KMS-11 (cell line): ENCODE results near the gene SORCS1.

Source experiments
- H2AFZ ChIP-seq: fragments of 200-600 bp; sonication (generic); 2 replicates; pipeline ENCODE4 v1.6.1; 2016; ENCODE audit warnings: antibody characterized with exemption, mixed run types, low read depth
- H3K27ac ChIP-seq: fragments of 200-600 bp; sonication (generic); 2 replicates; pipeline ENCODE4 v1.6.1; 2016; ENCODE audit warnings: mild to moderate bottlenecking, mixed run types
- H3K27me3 ChIP-seq: fragments of 200-600 bp; sonication (generic); 2 replicates; pipeline ENCODE4 v1.6.1; 2017; ENCODE audit warnings: mild to moderate bottlenecking, low read depth, mixed run types, moderate library complexity; ENCODE audit not compliant: insufficient read depth
- H3K36me3 ChIP-seq: fragments of 200-600 bp; sonication (generic); 2 replicates; pipeline ENCODE4 v1.6.1; 2017; ENCODE audit warnings: mild to moderate bottlenecking, mixed run types; ENCODE audit not compliant: insufficient read depth
- H3K4me1 ChIP-seq: fragments of 200-600 bp; sonication (generic); 2 replicates; pipeline ENCODE4 v1.6.1; 2016; ENCODE audit warnings: mild to moderate bottlenecking, low read depth, mixed run types; ENCODE audit not compliant: poor library complexity, severe bottlenecking
- H3K4me2 ChIP-seq: fragments of 200-600 bp; sonication (generic); 2 replicates; pipeline ENCODE4 v1.7.0; 2016; ENCODE audit warnings: mild to moderate bottlenecking, mixed run types
- H3K4me3 ChIP-seq: fragments of 200-600 bp; sonication (generic); IDR thresholded peaks from 2 replicates; pipeline ENCODE4 v1.6.1; 2017; ENCODE audit warnings: low read depth, low read length, mixed read lengths; ENCODE audit not compliant: insufficient read depth
- H3K79me2 ChIP-seq: fragments of 200-600 bp; sonication (generic); 2 replicates; pipeline ENCODE4 v1.6.1; 2016; ENCODE audit warnings: low read depth, mixed run types; ENCODE audit not compliant: insufficient read depth
- H3K9ac ChIP-seq: fragments of 200-600 bp; sonication (generic); 2 replicates; pipeline ENCODE4 v1.6.1; 2016; ENCODE audit warnings: mild to moderate bottlenecking, mixed run types
- H4K20me1 ChIP-seq: fragments of 200-600 bp; sonication (generic); 2 replicates; pipeline ENCODE4 v1.6.1; 2016; ENCODE audit warnings: mild to moderate bottlenecking, mixed run types; ENCODE audit not compliant: insufficient read depth
- TF ChIP-seq, protein P1 (sequence below): fragments of 200-600 bp; sonication (generic); conservative IDR thresholded peaks from 2 replicates; pipeline ENCODE4 v1.6.1; 2017; ENCODE audit warnings: low read depth, mild to moderate bottlenecking, antibody characterized with exemption, low read length, moderate library complexity, mixed read lengths

Gene SORCS1

GRCh38 chr10:106619346-106619745, 545.2 kb downstream of the SORCS1 start:
- H3K27ac ChIP-seq, result no peak overlapping the region
- H4K20me1 ChIP-seq, result no peaks in the 10 kb centered on the region
- no peak overlapping the region for H2AFZ ChIP-seq
- H3K4me3 ChIP-seq, result no peak overlapping the region
- TF ChIP-seq, protein P1, sequence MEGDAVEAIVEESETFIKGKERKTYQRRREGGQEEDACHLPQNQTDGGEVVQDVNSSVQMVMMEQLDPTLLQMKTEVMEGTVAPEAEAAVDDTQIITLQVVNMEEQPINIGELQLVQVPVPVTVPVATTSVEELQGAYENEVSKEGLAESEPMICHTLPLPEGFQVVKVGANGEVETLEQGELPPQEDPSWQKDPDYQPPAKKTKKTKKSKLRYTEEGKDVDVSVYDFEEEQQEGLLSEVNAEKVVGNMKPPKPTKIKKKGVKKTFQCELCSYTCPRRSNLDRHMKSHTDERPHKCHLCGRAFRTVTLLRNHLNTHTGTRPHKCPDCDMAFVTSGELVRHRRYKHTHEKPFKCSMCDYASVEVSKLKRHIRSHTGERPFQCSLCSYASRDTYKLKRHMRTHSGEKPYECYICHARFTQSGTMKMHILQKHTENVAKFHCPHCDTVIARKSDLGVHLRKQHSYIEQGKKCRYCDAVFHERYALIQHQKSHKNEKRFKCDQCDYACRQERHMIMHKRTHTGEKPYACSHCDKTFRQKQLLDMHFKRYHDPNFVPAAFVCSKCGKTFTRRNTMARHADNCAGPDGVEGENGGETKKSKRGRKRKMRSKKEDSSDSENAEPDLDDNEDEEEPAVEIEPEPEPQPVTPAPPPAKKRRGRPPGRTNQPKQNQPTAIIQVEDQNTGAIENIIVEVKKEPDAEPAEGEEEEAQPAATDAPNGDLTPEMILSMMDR, result no peak
- no peaks in the 10 kb centered on the region for H3K36me3 ChIP-seq
- H3K27me3 ChIP-seq, result no peaks in the 10 kb centered on the region
- no peaks in the 10 kb centered on the region for H3K4me1 ChIP-seq
- no peaks in the 10 kb centered on the region for H3K79me2 ChIP-seq
- H3K4me2 ChIP-seq, result no peak overlapping the region
- H3K9ac ChIP-seq, result no peak overlapping the region

DNA sequence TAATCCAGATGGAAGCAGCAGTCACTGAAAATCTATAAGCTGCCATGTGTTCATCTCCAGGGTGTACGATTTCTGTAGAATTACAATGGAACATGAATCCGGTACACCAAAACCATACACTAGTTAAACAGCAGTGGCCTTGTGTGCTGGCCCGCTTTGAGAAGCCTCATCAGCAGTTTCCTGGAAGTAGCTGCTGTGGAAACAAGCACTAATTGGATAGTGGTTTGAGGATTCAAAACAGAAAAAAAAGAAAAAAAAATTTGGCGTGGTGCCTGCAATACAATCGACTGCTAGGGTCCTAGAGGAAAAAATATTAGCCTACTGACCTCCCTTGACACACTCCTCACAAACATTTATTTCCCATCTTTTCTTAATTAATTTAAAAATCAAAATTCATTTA, 545.9 kb downstream of the SORCS1 start:
- H3K27ac ChIP-seq, result no peak overlapping the region
- no peaks in the 10 kb centered on the region for H3K79me2 ChIP-seq
- no peak overlapping the region for H3K4me2 ChIP-seq
- TF ChIP-seq, protein P1, result no peak
- no peaks in the 10 kb centered on the region for H4K20me1 ChIP-seq
- no peak overlapping the region for H2AFZ ChIP-seq
- no peaks in the 10 kb centered on the region for H3K4me1 ChIP-seq
- H3K9ac ChIP-seq, result no peak overlapping the region
- H3K36me3 ChIP-seq, result no peaks in the 10 kb centered on the region
- H3K27me3 ChIP-seq, result no peaks in the 10 kb centered on the region
- no peak overlapping the region for H3K4me3 ChIP-seq

DNA sequence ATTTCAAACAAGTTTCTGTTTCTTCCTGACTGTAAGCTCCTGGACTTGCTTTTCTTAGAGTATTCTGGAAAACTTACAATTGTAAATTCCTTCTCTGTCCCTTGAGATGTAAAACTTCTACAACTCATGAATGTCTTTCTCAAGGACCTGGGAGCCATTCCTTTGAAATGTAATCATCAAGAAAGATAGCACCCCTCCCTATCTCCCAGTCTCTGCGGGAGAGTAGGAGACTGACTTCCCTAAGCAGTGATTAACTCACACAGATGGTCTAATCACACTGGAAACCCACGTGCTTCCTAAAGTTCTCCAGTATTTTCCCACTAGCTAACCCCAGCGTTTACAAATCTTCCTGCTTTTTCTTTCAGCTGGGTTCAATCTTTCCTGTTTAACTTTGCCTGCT, 549.4 kb downstream of the SORCS1 start:
- Histone ChIP-seq H3K9ac (no peak overlapping the region), H3K4me3 (no peak overlapping the region), H3K4me1 (no peaks in the 10 kb centered on the region), H4K20me1 (no peaks in the 10 kb centered on the region), H3K79me2 (no peaks in the 10 kb centered on the region), H3K27me3 (no peaks in the 10 kb centered on the region), H3K4me2 (no peak overlapping the region), H3K27ac (no peak overlapping the region), H3K36me3 (no peaks in the 10 kb centered on the region), H2AFZ (no peak overlapping the region)
- TF ChIP-seq, protein P1, result no peak

DNA sequence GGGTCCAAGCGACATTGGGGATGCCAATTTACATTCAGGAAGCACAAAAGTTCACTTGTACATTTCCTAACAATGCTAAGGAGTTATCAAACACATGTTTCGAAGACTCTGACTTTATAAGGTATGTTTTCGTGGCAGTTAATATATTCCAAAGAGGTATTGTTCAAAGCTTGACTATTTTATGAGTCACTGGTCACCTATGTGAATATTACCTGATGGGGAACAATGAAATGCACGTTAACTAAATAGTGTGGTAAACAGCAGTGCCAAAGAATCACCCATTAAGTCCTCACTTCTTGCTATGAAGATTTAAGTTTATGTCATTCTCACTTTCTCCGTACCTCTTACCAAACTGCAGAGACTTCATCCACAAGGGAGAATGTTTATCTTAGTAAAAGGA, 550.2 kb downstream of the SORCS1 start:
- Histone ChIP-seq H3K9ac (no peak overlapping the region), H2AFZ (no peak overlapping the region), H3K4me3 (no peak overlapping the region), H3K79me2 (no peaks in the 10 kb centered on the region), H3K36me3 (no peaks in the 10 kb centered on the region), H3K27ac (no peak overlapping the region), H3K4me1 (no peaks in the 10 kb centered on the region), H4K20me1 (no peaks in the 10 kb centered on the region), H3K4me2 (no peak overlapping the region), H3K27me3 (no peaks in the 10 kb centered on the region)
- TF ChIP-seq, protein P1, result no peak
